Subcutaneous adipose tissue (tissue), 4 donors: Measurements from ENCODE around the gene TNFAIP3. TPM values are rescaled to one million over a fixed set of nuclear protein-coding genes. Genes with fewer than 3 reads are reported as not detected.

Experiments
- total RNA-seq, 4 donors: library from RNA; depleted of rRNA; stranded (reverse); fragments of >200 nt; gene quantifications; one replicate each; pipeline ENCODE4 v1.1.0, GENCODE V29; 2016
- TF ChIP-seq, protein P1 (sequence below): fragments of 450-650 bp; IDR thresholded peaks from one replicate; pipeline ENCODE4 v1.5.1; 2016; ENCODE audit warnings: low read depth, mild to moderate bottlenecking, control low read depth, antibody characterized with exemption, moderate library complexity

TNFAIP3 gene
- total RNA-seq, 4 donors from 2014 or later: 16.2 to 33.0 (median 28.0) TPM

GRCh38 chr6:137917551-137918325 is 50.7 kb downstream of the TNFAIP3 start:
- TF ChIP-seq, protein P1, sequence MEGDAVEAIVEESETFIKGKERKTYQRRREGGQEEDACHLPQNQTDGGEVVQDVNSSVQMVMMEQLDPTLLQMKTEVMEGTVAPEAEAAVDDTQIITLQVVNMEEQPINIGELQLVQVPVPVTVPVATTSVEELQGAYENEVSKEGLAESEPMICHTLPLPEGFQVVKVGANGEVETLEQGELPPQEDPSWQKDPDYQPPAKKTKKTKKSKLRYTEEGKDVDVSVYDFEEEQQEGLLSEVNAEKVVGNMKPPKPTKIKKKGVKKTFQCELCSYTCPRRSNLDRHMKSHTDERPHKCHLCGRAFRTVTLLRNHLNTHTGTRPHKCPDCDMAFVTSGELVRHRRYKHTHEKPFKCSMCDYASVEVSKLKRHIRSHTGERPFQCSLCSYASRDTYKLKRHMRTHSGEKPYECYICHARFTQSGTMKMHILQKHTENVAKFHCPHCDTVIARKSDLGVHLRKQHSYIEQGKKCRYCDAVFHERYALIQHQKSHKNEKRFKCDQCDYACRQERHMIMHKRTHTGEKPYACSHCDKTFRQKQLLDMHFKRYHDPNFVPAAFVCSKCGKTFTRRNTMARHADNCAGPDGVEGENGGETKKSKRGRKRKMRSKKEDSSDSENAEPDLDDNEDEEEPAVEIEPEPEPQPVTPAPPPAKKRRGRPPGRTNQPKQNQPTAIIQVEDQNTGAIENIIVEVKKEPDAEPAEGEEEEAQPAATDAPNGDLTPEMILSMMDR: no peak

DNA sequence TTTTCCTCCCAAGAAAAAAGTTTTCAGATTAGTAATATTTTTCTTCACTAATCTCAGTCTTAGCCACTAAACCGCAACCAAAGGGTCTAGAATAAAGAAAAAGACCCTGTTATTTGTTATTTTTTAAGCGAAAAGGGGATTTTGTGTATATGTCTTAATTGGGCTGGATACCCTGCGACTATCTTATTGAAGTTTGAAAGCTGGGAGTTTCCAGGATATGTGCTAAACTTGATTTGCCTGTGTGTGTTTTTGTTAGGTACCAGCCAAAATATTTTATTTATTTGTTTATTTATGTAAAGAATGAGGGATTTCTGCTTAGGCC is 52.4 kb downstream of the TNFAIP3 start:
- TF ChIP-seq, protein P1: no peak

DNA sequence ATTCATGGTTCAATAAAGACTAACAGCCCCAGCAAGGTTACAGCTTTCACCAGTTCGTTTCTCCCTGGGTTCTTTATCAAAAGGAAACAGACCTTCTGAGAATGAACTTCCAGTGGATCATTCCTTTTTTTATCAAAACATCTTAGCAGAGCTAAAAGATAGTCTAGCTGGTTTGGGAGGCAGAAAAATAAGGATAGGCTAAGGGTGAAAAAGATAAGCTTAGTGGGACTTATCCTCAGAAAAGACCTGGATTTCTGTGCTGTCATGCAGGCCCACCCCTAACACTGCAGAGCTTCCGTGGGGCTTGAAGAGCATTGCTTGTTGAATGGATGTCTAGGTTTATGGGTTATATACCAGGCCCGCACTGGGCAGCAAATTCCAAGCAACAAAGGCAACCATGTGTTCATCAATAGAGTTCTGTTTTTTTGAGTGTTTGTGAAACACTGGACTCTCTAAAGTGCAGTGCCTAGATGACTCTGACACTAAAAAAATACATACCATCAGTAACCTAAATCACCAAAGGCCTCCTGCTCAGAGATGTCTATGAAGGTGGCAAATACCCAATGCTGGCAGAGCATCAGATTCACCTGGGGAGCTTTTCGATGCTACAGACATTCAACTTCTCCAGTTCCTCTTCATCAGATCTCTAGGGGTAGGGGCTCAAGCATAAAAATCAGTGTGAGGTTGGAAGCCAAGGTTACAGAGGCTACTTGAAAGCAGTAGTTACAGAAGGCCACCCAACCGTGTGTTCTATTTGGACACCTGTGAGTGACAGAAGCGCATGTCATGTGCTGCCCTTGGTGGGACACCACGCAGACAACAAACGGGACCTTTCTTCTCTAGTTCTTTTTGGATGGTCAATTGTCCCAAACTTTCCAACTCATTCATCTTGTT is 53.0 kb downstream of the TNFAIP3 start:
- TF ChIP-seq, protein P1: no peak

GRCh38 chr6:137921823-137922222 is 54.8 kb downstream of the TNFAIP3 start:
- TF ChIP-seq, protein P1: no peak

DNA sequence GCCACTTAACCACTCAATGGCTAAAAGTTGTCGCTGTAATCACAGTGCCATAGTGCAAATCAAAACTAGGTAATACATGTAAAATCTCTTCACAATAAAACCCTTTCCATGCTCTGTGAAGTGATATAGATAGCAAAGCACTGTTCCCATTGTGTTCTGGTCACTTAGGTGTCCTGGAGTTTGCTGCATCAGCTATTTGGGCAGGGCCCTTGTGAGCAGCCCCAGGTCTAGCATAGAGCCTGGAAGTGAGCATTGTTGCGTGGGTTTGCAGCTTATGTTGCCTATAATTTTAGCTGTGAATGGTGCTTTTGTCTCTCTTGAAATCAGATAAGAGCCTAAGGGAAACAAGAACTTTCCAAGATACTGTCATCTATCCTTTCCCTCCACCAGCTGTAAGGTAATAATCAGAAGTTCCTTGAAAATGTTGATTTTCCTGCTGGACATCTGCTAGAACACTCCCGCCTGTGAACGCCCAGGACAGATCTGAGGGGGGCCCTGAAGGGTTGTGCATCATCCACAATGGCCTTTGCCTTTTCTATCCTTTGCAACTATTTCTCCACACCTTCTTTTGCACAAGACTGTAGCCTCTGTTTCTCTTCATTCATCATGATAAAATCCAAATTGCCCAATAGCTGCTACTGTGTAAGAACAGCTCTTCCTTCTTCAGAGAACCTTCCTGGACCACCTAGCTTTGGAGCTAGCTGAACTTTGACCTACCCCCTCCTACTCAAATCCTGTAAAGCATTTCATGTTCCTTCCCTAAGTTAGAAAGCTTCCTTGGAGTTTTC is 57.0 kb downstream of the TNFAIP3 start:
- TF ChIP-seq, protein P1: no peak

DNA sequence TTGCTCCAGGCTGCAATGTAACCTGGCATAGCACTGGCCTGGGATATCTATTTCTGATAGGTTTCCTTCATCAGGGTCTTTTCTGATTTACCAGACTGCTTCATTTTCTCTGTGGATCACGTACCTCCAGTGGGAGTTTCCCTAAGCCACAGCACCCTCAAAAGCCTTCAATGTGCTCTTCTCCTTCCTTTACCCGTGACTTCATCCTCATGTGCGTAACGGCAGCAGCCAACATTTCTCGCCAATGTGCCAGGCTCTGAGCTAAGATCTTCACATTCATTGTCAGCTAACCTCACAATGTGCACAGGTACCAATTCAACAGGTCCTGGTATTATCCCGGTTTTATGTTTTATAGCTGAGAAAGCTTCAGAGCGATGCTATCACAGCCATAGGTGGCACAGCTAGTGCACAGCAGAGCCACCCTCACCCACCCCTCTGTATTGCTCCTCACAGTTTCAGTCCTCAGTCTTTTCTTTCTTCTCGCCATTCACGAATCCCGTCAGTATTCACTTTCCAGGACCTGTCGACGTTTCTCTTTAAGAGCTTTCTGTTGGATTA is 58.2 kb downstream of the TNFAIP3 start:
- TF ChIP-seq, protein P1: no peak
